HG03175 (cell line): ENCODE data around the gene PNKP.
"Not testable (repeated sequence)": the region's sequence is repeated elsewhere in the genome, so short reads cannot be mapped to it uniquely, and the experiment has no call there.

Experiments used
- ATAC-seq: cut with Tn5 transposase; IDR thresholded peaks from one replicate; pipeline ENCODE4 v1.9.1; 2021; ENCODE audit warnings: mild to moderate bottlenecking, moderate library complexity; ENCODE audit not compliant: unreplicated experiment

Gene PNKP

GRCh38 chr19:49824662-49825061, 42.7 kb downstream of the PNKP start:
- no peak for ATAC-seq

GRCh38 chr19:49823472-49823871, 43.9 kb downstream of the PNKP start:
- ATAC-seq: no peak

GRCh38 chr19:49820125-49820524, 47.3 kb downstream of the PNKP start:
- ATAC-seq: no peak

GRCh38 chr19:49819452-49820115, 47.8 kb downstream of the PNKP start:
- ATAC-seq: not testable (repeated sequence)

- ATAC-seq: no peak
These were observed 48.6 kb downstream of the PNKP start for GRCh38 chr19:49818649-49819370.

GRCh38 chr19:49817964-49818648, 49.3 kb downstream of the PNKP start, which contains the start of gene MED25:
TSS of gene MED25 (plus strand) at chr19:49818289. CDS start at chr19:49818342, 53 bp downstream.
- peak; percentile 63 for ATAC-seq

- ATAC-seq: no peak
These were observed 50.8 kb downstream of the PNKP start for GRCh38 chr19:49816590-49816989.

- no peak for ATAC-seq
These were observed 53.4 kb downstream of the PNKP start for GRCh38 chr19:49814010-49814409.

GRCh38 chr19:49812997-49813861, 54.1 kb downstream of the PNKP start, which contains the start of gene FUZ:
TSS of gene FUZ (minus strand) at chr19:49813292. CDS start at chr19:49813106, 186 bp downstream.
- peak; percentile 52 for ATAC-seq

- no peak for ATAC-seq
These were observed 54.9 kb downstream of the PNKP start for GRCh38 chr19:49812452-49812996.

GRCh38 chr19:49811328-49811727, 56.0 kb downstream of the PNKP start:
- no peak for ATAC-seq
